ENCODE data around the gene SMTN.

DNA sequence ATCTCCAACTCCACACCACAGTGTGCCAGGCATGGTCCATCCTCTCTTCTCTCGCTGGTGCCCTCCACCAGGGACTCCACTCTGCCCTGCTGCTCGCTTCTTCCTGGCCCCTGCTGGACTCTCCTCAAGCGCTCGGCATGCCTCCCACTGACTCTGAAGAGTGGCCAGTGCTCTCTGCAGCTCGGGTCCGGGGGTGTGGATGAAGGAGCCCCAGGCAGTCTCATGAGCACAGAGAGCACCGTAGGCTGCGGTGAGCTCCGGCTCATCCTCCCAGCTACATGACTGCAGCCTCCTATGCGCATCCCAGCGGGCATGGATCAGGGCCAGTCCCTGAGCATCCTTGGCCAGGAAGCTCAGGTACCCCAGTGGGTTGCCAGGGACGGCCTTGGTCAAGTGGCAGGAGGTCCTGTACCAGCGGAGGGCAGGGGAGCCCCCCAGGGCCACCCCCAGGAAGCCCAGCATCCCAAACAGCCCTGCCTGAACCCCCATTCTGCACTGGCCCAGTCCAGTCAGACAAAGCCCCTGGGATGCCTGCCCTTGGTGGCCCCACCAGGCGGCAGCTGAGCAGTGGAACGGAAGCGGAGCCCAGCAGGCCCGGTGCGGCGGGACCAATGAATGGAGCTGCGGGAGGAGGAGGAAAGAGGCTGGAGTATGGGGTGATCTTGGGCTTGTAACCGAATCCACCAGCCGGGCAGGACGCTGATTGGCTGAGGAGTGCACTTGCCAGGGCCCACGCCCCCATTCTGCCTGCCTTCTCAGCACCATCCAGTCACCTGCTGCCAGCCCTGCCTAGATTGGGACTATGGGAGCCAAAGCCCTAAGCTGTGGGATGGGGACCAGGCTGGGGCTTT is 59.0 kb downstream of the SMTN start, which contains the start of gene PLA2G3:
- TF ChIP-seq EZH2 (IDR thresholded peaks at IDR 0.05; ENCODE audit: low read depth) = no peak
- TF ChIP-seq, protein P1, sequence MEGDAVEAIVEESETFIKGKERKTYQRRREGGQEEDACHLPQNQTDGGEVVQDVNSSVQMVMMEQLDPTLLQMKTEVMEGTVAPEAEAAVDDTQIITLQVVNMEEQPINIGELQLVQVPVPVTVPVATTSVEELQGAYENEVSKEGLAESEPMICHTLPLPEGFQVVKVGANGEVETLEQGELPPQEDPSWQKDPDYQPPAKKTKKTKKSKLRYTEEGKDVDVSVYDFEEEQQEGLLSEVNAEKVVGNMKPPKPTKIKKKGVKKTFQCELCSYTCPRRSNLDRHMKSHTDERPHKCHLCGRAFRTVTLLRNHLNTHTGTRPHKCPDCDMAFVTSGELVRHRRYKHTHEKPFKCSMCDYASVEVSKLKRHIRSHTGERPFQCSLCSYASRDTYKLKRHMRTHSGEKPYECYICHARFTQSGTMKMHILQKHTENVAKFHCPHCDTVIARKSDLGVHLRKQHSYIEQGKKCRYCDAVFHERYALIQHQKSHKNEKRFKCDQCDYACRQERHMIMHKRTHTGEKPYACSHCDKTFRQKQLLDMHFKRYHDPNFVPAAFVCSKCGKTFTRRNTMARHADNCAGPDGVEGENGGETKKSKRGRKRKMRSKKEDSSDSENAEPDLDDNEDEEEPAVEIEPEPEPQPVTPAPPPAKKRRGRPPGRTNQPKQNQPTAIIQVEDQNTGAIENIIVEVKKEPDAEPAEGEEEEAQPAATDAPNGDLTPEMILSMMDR (conservative IDR thresholded peaks at IDR 0.05) = no peak
